KBM-7 (cell line): ENCODE results near the gene CD34.

ENCODE experiments used
- DNase-seq: peaks from one replicate; pipeline ENCODE4 v3.0.0-alpha.2; 2015
- in situ Hi-C: fragments of 300-500 bp; cut with MboI; formaldehyde crosslinking; loops from 2 replicates; pipeline ENCODE4 v1.14.3; 2020; ENCODE audit warnings: low sequenced_read_pairs, low pct_unique_long_range_greater_than_20kb, mixed read lengths

The CD34 gene

GRCh38 chr1:207863893-207864535 is 46.9 kb downstream of the CD34 start:
- DNase-seq = peak; percentile 77
- in situ Hi-C loops = no loop called here

GRCh38 chr1:207862241-207862787 is 48.6 kb downstream of the CD34 start:
- in situ Hi-C loops = no loop called here
- no peak for DNase-seq

- in situ Hi-C loops = no loop called here
- peak; percentile 70 for DNase-seq
Measured at GRCh38 chr1:207861442-207862177, 49.3 kb downstream of the CD34 start.

GRCh38 chr1:207860531-207860930 is 50.4 kb downstream of the CD34 start:
- no peak for DNase-seq

GRCh38 chr1:207858806-207859205 is 52.1 kb downstream of the CD34 start:
- DNase-seq = no peak
- in situ Hi-C loops = no loop called here

More at GRCh38 chr1:207860531-207860930, 50.4 kb downstream of the CD34 start:
- in situ Hi-C loops = no loop called here

- in situ Hi-C loops = no loop called here
- no peak for DNase-seq
Measured at GRCh38 chr1:207858281-207858680, 52.6 kb downstream of the CD34 start.

- in situ Hi-C loops = no loop called here
- no peak for DNase-seq
Measured at GRCh38 chr1:207857447-207857846, 53.5 kb downstream of the CD34 start.

- in situ Hi-C loops = no loop called here
Measured at GRCh38 chr1:207856276-207857023, 54.5 kb downstream of the CD34 start.

GRCh38 chr1:207854001-207854400 is 56.9 kb downstream of the CD34 start:
- in situ Hi-C loops = no loop called here
- DNase-seq = no peak

More at GRCh38 chr1:207856276-207857023, 54.5 kb downstream of the CD34 start:
- DNase-seq = no peak

GRCh38 chr1:207853372-207853757 is 57.6 kb downstream of the CD34 start:
- peak; percentile 58 for DNase-seq
- in situ Hi-C loops = no loop called here

- no peak for DNase-seq
- in situ Hi-C loops = no loop called here
Measured at GRCh38 chr1:207852576-207853371, 58.2 kb downstream of the CD34 start.

- in situ Hi-C loops = no loop called here
- DNase-seq = no peak
Measured at GRCh38 chr1:207851696-207852095, 59.2 kb downstream of the CD34 start.

GRCh38 chr1:207850621-207851407 is 60.1 kb downstream of the CD34 start:
- in situ Hi-C loops = no loop called here
- DNase-seq = no peak

GRCh38 chr1:207849646-207850045 is 61.3 kb downstream of the CD34 start:
- in situ Hi-C loops = no loop called here

GRCh38 chr1:207849016-207849415 is 61.9 kb downstream of the CD34 start:
- in situ Hi-C loops = no loop called here
- DNase-seq = no peak

More at GRCh38 chr1:207849646-207850045, 61.3 kb downstream of the CD34 start:
- DNase-seq = no peak

- in situ Hi-C loops = no loop called here
- DNase-seq = peak; percentile 78
Measured at GRCh38 chr1:207848234-207848633, 62.7 kb downstream of the CD34 start.

- in situ Hi-C loops = no loop called here
Measured at GRCh38 chr1:207847116-207847515, 63.8 kb downstream of the CD34 start.

GRCh38 chr1:207845109-207845508 is 65.8 kb downstream of the CD34 start:
- in situ Hi-C loops = no loop called here
- DNase-seq = no peak

More at GRCh38 chr1:207847116-207847515, 63.8 kb downstream of the CD34 start:
- no peak for DNase-seq
